ENCODE data around the gene SPIRE2. TPM values are rescaled to one million over a fixed set of nuclear protein-coding genes. Genes with fewer than 3 reads are reported as not detected.
"Not testable (repeated sequence)": the region's sequence is repeated elsewhere in the genome, so short reads cannot be mapped to it uniquely, and the experiment has no call there.

SPIRE2 gene
- total and polyA plus RNA-seq, 9 of the 15 experiments (the other 6 are each of a cell fraction or from before 2014, with no cell fraction given): 0.70 to 7.5 (median 4.6) TPM

GRCh38 chr16:89873972-89874689, 45.9 kb downstream of the SPIRE2 start (continued):
- TF ChIP-seq MNT (conservative IDR thresholded peaks at IDR 0.05): peak; percentile 95

- H3K27me3 ChIP-seq (ENCODE audit: control insufficient read depth in 2 of 2, insufficient read depth in 2 of 2, low read length in 2 of 2); DNase-seq (ENCODE audit: extremely low read depth in 1 of 4, low spot score in 3 of 4); BruUV-seq (replicated peaks); CTCF ChIA-PET (ENCODE audit: low intra/inter-chr PET ratio); H2AFZ ChIP-seq (ENCODE audit: low read depth, low read length); H3K4me2 ChIP-seq (ENCODE audit: insufficient read depth, low read length); intact Hi-C loops (cut with micrococcal nuclease); ATAC-seq; in situ Hi-C loops (cut with MboI); H3K9me3 ChIP-seq (replicated peaks; ENCODE audit: control insufficient read depth, insufficient read depth, low read depth, low read length); H3K9ac ChIP-seq (ENCODE audit: insufficient read depth in 1 of 2, low read depth in 2 of 2, low read length in 2 of 2); FAIRE-seq; H3K9me1 ChIP-seq (ENCODE audit: control insufficient read depth, insufficient read depth, low read length); H3K27ac ChIP-seq (ENCODE audit: extremely low read depth, low read depth, low read length); H3K4me3 ChIP-seq: not testable (repeated sequence)
- peak; percentile 56 for TF ChIP-seq POLR2G (IDR thresholded peaks at IDR 0.05; ENCODE audit: low read depth, low read length)
- TF ChIP-seq RBFOX2 (IDR thresholded peaks at IDR 0.05; ENCODE audit: low read depth, low read length): 0 out of 2 replicates have a peak, but pooled peaks have one; percentile 34
- Histone ChIP-seq H3K36me3 (ENCODE audit: control insufficient read depth, insufficient read depth, low read length) (peaks cover 87% of the 10 kb centered on the region), H3K4me1 (replicated peaks in 1 of 2; ENCODE audit: control insufficient read depth in 2 of 2, insufficient read depth in 2 of 2, low read length in 2 of 2) (peaks cover 7 to 11% of the 10 kb centered on the region in 2 experiments), H3K79me2 (ENCODE audit: control insufficient read depth, insufficient read depth, low read length) (peaks cover 81% of the 10 kb centered on the region), H4K20me1 (replicated peaks; ENCODE audit: control insufficient read depth, insufficient read depth, low read length) (peaks cover 11% of the 10 kb centered on the region)
- POLR2A ChIA-PET: interaction anchor here (1.0 kb wide), 1 partner anchor 9 kb away, joined by 3 read pairs; no protein-coding TSS in a partner anchor
- WGBS (ENCODE audit: insufficient coverage, low coverage, missing lambda C conversion rate): 97% methylated on average over 19 of the region's 28 CpGs
Observed at GRCh38 chr16:89879123-89879522, 50.8 kb downstream of the SPIRE2 start.

All from K562 (cell line).